Measurements from ENCODE around the gene NTN5. TPM values are rescaled to one million over a fixed set of nuclear protein-coding genes. Genes with fewer than 3 reads are reported as not detected.

The NTN5 gene
- total and polyA plus RNA-seq, 9 of the 15 experiments (the other 6 are each of a cell fraction or from before 2014, with no cell fraction given) = not detected

GRCh38 chr19:48720613-48721296, 47.9 kb upstream of the NTN5 start (continued):
- TF ChIP-seq ZNF165 (CRISPR knock-in tag; IDR thresholded peaks at IDR 0.05; ENCODE audit: borderline replicate concordance) = no peak
- no peak for TF ChIP-seq ARID3A (IDR thresholded peaks at IDR 0.05; ENCODE audit: borderline replicate concordance, low read depth, low read length)
- TF ChIP-seq LEF1 (IDR thresholded peaks at IDR 0.05) = no peak
- TF ChIP-seq TAL1 (IDR thresholded peaks at IDR 0.05) = no peak
- peak; percentile 80 for TF ChIP-seq RBM25 (IDR thresholded peaks at IDR 0.05; ENCODE audit: low read depth, low read length, severe bottlenecking)
- TF ChIP-seq IRF2 (CRISPR knock-in tag; IDR thresholded peaks at IDR 0.05) = no peak
- no peak for TF ChIP-seq COPS2 (conservative IDR thresholded peaks at IDR 0.05)
- no peak for TF ChIP-seq POLR2AphosphoS5 (IDR thresholded peaks at IDR 0.05; ENCODE audit: control insufficient read depth, insufficient read depth, low read depth, low read length)
- TF ChIP-seq TCF7 (IDR thresholded peaks at IDR 0.05; ENCODE audit: borderline replicate concordance) = no peak
- no peak for TF ChIP-seq SAP30 (IDR thresholded peaks at IDR 0.05; ENCODE audit: borderline replicate concordance, insufficient read depth, low read depth, low read length, poor library complexity, severe bottlenecking)
- TF ChIP-seq SFPQ (IDR thresholded peaks at IDR 0.05; ENCODE audit: low read depth, low read length) = no peak
- TF ChIP-seq ZNF277 (CRISPR knock-in tag; IDR thresholded peaks at IDR 0.05; ENCODE audit: borderline replicate concordance) = no peak
- TF ChIP-seq STAT5B (CRISPR knock-in tag; IDR thresholded peaks at IDR 0.05) = no peak
- TF ChIP-seq TRIM25 (IDR thresholded peaks at IDR 0.05; ENCODE audit: borderline replicate concordance) = no peak
- TF ChIP-seq ZC3H4 (CRISPR knock-in tag; IDR thresholded peaks at IDR 0.05; ENCODE audit: borderline replicate concordance) = no peak
- no peak for TF ChIP-seq ATF2 (CRISPR knock-in tag; IDR thresholded peaks at IDR 0.05)
- TF ChIP-seq CBX2 (IDR thresholded peaks at IDR 0.05; ENCODE audit: insufficient read depth, low read length, poor library complexity, severe bottlenecking) = no peak
- TF ChIP-seq HNRNPH1 (optimal IDR thresholded peaks at IDR 0.05; ENCODE audit: low read depth, low read length) = no peak
- no peak for TF ChIP-seq ARID2 (IDR thresholded peaks at IDR 0.05)
